Stomach smooth muscle (tissue), 2 donors: ENCODE data around the gene MORC4.
"Not testable (repeated sequence)": the region's sequence is repeated elsewhere in the genome, so short reads cannot be mapped to it uniquely, and the experiment has no call there.

Source experiments
- H3K27ac ChIP-seq: one replicate; pipeline ENCODE4 v1.7.0; 2013; ENCODE audit warnings: mild to moderate bottlenecking, low read length, inconsistent platforms
- H3K27me3 ChIP-seq, 2 donors: one replicate each; pipeline ENCODE4 v1.7.0; 2013; ENCODE audit warnings: low read length in 2 of 2; ENCODE audit not compliant: insufficient read depth in 2 of 2, control insufficient read depth in 1 of 2
- H3K36me3 ChIP-seq, 2 donors: one replicate each; pipeline ENCODE4 v1.7.0; 2013; ENCODE audit warnings: low read length in 2 of 2; ENCODE audit not compliant: control insufficient read depth in 2 of 2, insufficient read depth in 2 of 2
- H3K4me1 ChIP-seq: one replicate; pipeline ENCODE4 v1.7.0; 2013; ENCODE audit warnings: low read length; ENCODE audit not compliant: control insufficient read depth, insufficient read depth
- H3K4me3 ChIP-seq, 2 donors: one replicate each; pipeline ENCODE4 v1.7.0; 2013; ENCODE audit warnings: low read length in 2 of 2
- H3K9ac ChIP-seq, 2 donors: one replicate each; pipeline ENCODE4 v1.7.0; 2013; ENCODE audit warnings: low read length in 2 of 2, mild to moderate bottlenecking in 1 of 2
- H3K9me3 ChIP-seq, 2 donors: one replicate each; pipeline ENCODE4 v1.7.0; 2013; ENCODE audit warnings: low read length in 2 of 2; ENCODE audit not compliant: control insufficient read depth in 2 of 2
- donor health status: healthy.
- donor health status: Pancreatic carcinoma.

The MORC4 gene

DNA sequence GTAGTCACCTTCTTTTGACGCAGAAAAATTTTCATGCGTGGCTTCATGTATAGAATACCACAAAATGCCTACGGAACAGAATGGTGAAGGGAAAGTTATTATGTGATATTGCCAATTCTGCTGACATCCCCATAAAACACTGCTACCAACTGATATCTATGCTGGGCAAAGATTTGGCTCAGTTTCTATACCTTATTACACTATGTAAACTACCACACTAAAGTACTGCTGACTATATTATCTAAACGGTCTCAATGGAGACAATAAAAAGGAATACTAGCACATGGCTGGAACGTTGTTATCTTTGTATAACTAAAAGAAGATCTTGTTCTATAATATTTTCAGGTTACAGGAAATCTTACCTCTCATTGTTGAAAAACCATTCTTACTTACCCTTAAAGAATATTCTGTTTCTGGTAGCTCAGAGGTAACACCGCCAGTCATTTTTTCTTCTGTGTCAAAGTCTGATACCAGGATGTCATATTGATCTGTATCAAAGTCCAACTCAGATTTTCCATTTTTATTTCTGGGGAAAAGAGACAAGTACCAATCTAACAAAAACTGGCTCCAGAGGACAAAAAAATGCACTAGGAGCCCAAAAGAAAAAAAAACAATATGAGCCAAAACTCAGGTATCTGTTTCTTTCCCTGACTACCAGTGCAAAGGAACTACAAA is 18.9 kb downstream of the MORC4 start:
- peaks cover 0 to 1% of the 10 kb centered on the region in 2 donors for H3K36me3 ChIP-seq
- no peak overlapping the region for H3K4me3 ChIP-seq
- no peak overlapping the region for H3K27ac ChIP-seq
- H3K4me1 ChIP-seq: no peaks in the 10 kb centered on the region
- H3K27me3 ChIP-seq: no peaks in the 10 kb centered on the region
- no peaks in the 10 kb centered on the region for H3K9me3 ChIP-seq
- no peak overlapping the region for H3K9ac ChIP-seq

DNA sequence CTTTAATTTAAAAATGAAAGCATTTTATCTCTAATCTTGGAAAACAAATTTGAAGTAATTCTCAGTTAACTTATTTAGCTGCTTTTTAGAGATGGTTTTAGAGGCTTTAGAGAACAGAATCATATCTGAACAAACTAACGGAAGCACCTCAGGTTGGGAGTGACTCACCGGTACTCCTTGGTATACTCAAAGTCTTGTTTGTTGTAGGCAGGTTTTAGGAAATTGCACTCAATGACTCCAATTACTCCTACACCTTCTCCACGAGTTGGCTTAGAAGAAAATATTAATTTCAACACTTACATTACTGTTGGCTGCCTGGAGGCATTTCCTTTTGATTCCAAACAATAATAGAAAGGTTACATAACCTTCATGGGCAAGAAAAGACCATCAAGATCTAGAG is 23.6 kb downstream of the MORC4 start:
- Histone ChIP-seq H3K27ac (no peak overlapping the region), H3K9me3 (no peaks in the 10 kb centered on the region), H3K4me3 (no peak overlapping the region), H3K27me3 (no peaks in the 10 kb centered on the region), H3K9ac (no peak overlapping the region), H3K36me3 (peaks cover 0 to 2% of the 10 kb centered on the region in 2 donors), H3K4me1 (no peaks in the 10 kb centered on the region)

DNA sequence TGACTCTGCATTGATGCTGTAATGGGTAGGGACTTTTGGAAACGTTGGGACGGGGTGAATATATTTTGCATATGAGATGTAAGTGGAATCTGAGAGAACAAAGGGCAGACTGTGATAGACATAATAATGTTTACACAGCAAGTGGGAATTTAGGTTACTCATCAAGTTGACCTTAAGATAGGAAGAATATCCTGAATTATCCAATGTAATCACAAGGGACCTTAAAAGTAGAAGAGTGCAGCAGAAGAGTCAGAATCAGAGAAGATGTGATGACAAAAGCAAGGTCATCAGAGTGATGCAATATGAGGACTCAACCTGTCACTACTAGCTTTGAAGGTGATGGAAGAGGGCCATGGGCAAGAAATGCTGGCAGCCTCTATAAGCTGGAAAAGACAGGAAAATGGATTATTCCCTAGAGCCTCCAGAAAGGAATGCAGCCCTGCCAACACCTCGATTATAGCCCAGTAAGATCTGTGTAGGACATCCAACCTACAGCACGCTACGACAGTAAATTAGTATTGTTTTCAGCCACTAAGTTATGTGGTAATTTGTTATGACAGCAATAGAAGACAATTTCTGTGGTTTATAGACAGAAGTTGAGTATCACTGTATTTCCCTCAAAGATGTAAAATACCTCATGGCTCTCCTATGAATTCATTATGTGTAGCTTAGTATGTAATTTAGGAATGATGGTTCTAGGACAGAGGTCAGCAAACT is 26.4 kb downstream of the MORC4 start:
- H3K4me1 ChIP-seq: no peaks in the 10 kb centered on the region
- H3K4me3 ChIP-seq: no peak overlapping the region
- H3K27ac ChIP-seq: no peak overlapping the region
- H3K36me3 ChIP-seq: peaks cover 0 to 2% of the 10 kb centered on the region in 2 donors
- H3K9ac ChIP-seq: no peak overlapping the region
- H3K9me3 ChIP-seq: no peaks in the 10 kb centered on the region
- H3K27me3 ChIP-seq: no peaks in the 10 kb centered on the region

DNA sequence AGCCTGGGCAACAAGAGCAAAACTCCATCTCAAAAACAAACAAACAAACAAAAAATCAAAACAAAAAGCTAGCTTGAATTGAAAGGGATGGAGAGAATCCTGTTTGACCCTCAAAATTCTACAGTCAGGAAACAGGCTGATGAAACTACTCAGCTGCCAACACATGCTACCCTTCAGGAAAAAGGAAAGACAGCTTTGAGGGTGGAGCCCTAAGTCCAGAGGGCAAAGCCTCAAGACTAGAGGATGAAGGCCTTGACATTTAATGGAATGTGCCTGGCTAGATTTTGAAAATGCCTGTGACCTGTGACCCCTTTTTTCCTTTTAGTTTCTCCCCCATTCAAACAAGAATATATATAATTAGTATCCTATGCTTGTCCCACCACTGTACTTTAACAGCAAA is 27.1 kb downstream of the MORC4 start:
- Histone ChIP-seq H3K4me3 (no peak overlapping the region), H3K9me3 (no peaks in the 10 kb centered on the region), H3K27me3 (no peaks in the 10 kb centered on the region), H3K4me1 (no peaks in the 10 kb centered on the region), H3K27ac (no peak overlapping the region), H3K36me3 (peaks cover 0 to 2% of the 10 kb centered on the region in 2 donors), H3K9ac (no peak overlapping the region)

DNA sequence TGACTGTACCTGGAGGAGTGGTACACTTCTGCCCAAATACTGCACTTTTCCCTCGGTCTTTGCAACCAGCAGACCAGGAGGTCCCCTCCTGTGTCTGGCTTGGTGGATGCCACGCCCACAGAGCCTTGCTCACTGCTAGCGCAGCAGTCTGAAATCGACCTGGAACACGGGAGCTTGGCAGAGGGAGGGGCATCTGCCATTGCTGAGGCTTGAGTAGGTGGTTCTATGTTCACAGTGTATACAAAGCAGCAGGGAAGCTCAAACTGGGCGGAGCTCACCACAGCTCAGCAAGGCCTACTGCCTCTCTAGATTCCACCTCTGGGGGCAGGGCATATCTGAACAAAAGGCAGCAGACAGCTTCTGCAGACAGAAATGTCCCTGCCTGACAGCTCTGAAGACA is 33.5 kb downstream of the MORC4 start:
- H3K4me3 ChIP-seq, H3K27ac ChIP-seq, H3K9me3 ChIP-seq, H3K9ac ChIP-seq, H3K36me3 ChIP-seq, H3K27me3 ChIP-seq, H3K4me1 ChIP-seq: not testable (repeated sequence)

DNA sequence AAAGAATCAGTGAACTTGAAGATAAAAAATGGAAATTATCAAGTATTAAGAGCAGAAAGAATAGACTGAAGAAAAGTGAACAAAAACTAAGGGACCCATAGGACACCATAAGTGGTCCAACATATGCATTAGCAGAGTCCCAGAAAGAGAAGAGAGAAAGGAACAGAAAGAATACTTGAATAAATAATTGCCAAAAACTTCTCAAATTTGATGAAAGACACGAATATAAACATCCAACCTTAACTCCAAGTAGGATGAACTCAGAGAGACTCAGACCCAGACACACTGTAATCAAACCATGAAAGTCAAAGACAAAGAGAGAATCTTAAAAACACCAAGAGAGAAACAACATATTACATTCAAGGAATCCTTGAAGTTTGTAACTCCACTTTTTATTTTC is 35.7 kb downstream of the MORC4 start:
- peaks cover 5 to 14% of the 10 kb centered on the region in 2 donors for H3K36me3 ChIP-seq
- H3K27ac ChIP-seq: no peak overlapping the region
- no peak overlapping the region for H3K4me3 ChIP-seq
- no peaks in the 10 kb centered on the region for H3K4me1 ChIP-seq
- H3K27me3 ChIP-seq: peaks cover 0 to 5% of the 10 kb centered on the region in 2 donors
- H3K9ac ChIP-seq: no peak overlapping the region
- H3K9me3 ChIP-seq: no peaks in the 10 kb centered on the region

DNA sequence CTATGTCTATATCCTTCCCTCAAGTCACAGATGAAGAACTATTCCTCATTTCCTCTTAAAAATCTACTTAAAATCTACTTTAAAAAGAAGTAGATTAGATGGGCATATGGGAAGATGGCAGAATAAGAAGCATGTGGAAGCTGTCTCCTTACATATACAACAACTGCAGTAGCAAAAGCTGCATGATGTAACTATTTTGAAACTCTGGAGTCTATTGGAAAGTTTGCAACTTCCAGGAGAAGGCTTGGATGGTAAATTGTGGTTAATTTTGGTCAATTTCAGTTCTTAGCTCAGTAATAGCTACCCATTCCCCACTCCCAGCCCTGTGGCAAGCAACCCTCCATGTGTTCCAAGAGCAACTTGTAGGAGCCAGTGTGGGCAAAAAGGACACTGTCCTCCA is 36.9 kb downstream of the MORC4 start:
- Histone ChIP-seq H3K9ac (no peak overlapping the region), H3K36me3 (peaks cover 5 to 14% of the 10 kb centered on the region in 2 donors), H3K4me1 (no peaks in the 10 kb centered on the region), H3K27ac (no peak overlapping the region), H3K4me3 (no peak overlapping the region), H3K27me3 (peaks cover 0 to 5% of the 10 kb centered on the region in 2 donors), H3K9me3 (no peaks in the 10 kb centered on the region)

DNA sequence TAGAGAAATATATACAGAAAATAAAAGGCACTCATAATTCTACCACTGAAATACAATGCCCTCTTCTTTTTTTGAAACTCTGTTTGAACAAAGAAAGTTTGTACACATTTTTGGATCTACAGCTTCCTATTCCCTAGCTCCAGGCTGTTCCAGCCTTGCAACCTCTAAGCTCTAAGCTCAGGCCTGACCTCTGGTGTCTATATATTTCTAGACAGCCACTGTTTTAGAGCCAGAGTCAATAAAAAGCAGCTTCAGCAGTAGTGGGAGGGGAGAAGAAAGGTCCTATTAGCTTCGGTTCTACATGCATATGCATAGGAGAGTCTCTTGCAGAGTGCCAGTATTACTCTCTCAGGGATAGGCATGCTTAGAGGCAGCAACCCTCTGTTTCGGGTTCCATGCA is 40.1 kb downstream of the MORC4 start:
- Histone ChIP-seq H3K4me1 (no peaks in the 10 kb centered on the region), H3K4me3 (no peak overlapping the region), H3K36me3 (peaks cover 5 to 20% of the 10 kb centered on the region in 2 donors), H3K27me3 (peaks cover 0 to 3% of the 10 kb centered on the region in 2 donors), H3K9ac (no peak overlapping the region), H3K9me3 (no peaks in the 10 kb centered on the region), H3K27ac (no peak overlapping the region)

DNA sequence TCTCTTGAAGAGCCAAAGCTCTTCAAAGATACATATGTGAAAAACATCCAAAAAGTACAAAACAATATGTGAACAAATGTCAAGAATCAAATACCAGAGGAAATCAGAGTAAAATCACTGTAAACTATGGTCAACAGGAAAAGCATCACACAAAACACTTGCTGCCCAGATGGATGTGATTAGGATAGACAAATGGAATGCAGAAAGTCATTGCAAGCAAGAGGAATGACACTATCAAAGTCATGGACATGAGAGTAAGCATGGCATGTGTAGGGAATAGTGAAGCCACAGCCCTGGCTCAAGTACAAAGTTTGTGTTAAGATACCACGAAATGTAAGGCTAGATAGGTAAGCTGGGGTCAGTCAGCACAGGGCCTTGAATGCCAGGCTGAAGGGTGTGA is 42.2 kb downstream of the MORC4 start:
- Histone ChIP-seq H3K27me3 (peaks cover 0 to 3% of the 10 kb centered on the region in 2 donors), H3K9ac (no peak overlapping the region), H3K4me3 (no peak overlapping the region), H3K4me1 (no peaks in the 10 kb centered on the region), H3K27ac (no peak overlapping the region), H3K9me3 (no peaks in the 10 kb centered on the region), H3K36me3 (peaks cover 7 to 20% of the 10 kb centered on the region in 2 donors)

DNA sequence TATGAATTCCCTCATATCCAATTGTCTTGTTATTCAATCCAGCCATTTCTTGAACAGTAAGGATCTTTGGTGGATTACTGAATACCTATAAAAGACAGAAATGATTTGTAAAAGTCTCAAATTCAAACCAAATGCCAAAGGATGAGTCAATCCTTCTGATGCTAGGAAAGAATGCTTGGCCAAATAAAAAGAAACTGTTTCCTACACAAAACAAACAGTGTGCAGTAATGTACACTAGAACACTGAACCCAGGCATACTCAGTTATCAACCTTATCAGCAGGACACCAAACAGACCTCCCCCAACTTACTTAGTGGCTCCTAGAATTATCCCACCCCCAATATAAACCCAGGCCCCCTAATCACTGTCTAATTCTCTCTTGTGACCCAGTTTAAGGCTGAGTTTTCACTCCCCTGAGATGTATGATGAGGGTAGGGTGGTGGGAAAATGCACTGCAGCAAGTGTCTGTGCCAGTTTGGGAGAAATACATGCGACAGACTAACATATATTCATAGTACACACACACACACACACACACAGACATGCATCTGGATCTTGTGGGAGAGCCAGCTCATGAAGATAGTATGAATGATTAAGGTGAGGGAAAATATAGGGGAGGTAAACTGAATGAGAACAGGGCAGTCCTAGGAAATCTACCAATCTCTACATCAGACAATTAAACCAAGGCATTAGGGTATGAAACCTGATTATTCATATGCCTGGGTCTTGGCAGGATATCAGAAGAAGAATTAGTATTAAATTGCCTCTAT is 44.8 kb downstream of the MORC4 start:
- Histone ChIP-seq H3K36me3 (peaks cover 2 to 8% of the 10 kb centered on the region in 2 donors), H3K27me3 (peaks cover 0 to 3% of the 10 kb centered on the region in 2 donors), H3K9ac (no peak overlapping the region), H3K4me1 (no peaks in the 10 kb centered on the region), H3K27ac (no peak overlapping the region), H3K4me3 (no peak overlapping the region), H3K9me3 (no peaks in the 10 kb centered on the region)
